Central memory CD8-positive, alpha-beta T cell (primary cell): ENCODE results near the gene KCNE2.

Source experiments
- ATAC-seq: fragments of 150-1000 bp; cut with Tn5 transposase; replicated peaks from 2 replicates; pipeline ENCODE4 v1.10.0; 2022; ENCODE audit warnings: mild to moderate bottlenecking, moderate FRiP score, moderate number of reproducible peaks; ENCODE audit not compliant: poor library complexity, severe bottlenecking; ENCODE audit errors: extremely low read depth
- DNase-seq, 2 donors: peaks; one replicate each; pipeline ENCODE4 v3.0.0; 2021; ENCODE audit warnings: low spot score in 2 of 2
- H3K27ac Mint-ChIP-seq: one replicate; pipeline ENCODE4 v1.8.0; 2022; ENCODE audit warnings: low read depth, mild to moderate bottlenecking, moderate library complexity, mixed read lengths
- H3K27me3 Mint-ChIP-seq: one replicate; pipeline ENCODE4 v1.8.0; 2022; ENCODE audit warnings: mixed read lengths
- H3K36me3 Mint-ChIP-seq: one replicate; pipeline ENCODE4 v1.8.0; 2022; ENCODE audit warnings: mild to moderate bottlenecking, moderate library complexity, mixed read lengths; ENCODE audit not compliant: insufficient read depth
- H3K4me1 Mint-ChIP-seq: one replicate; pipeline ENCODE4 v1.8.0; 2022; ENCODE audit warnings: mixed read lengths
- H3K4me3 Mint-ChIP-seq: one replicate; pipeline ENCODE4 v1.8.0; 2022; ENCODE audit warnings: mild to moderate bottlenecking, moderate library complexity, mixed read lengths
- H3K9me3 Mint-ChIP-seq: one replicate; pipeline ENCODE4 v1.8.0; 2022; ENCODE audit warnings: mixed read lengths

The KCNE2 gene

GRCh38 chr21:34342476-34342875, 21.3 kb upstream of the KCNE2 start:
- peaks cover 6% of the 10 kb centered on the region for H3K27me3 Mint-ChIP-seq
- H3K4me1 Mint-ChIP-seq: peaks cover 6% of the 10 kb centered on the region
- no peak overlapping the region for H3K27ac Mint-ChIP-seq
- ATAC-seq (no peak), DNase-seq (no peak)
- no peak overlapping the region for H3K4me3 Mint-ChIP-seq
- no peaks in the 10 kb centered on the region for H3K9me3 Mint-ChIP-seq
- no peaks in the 10 kb centered on the region for H3K36me3 Mint-ChIP-seq

GRCh38 chr21:34343347-34343746, 20.5 kb upstream of the KCNE2 start:
- Mint-ChIP-seq H3K27me3 (no peaks in the 10 kb centered on the region), H3K27ac (no peak overlapping the region), H3K36me3 (no peaks in the 10 kb centered on the region), H3K4me3 (no peak overlapping the region), H3K4me1 (peaks cover 10% of the 10 kb centered on the region), H3K9me3 (no peaks in the 10 kb centered on the region)
- DNase-seq (no peak), ATAC-seq (no peak)

GRCh38 chr21:34343838-34344381, 19.9 kb upstream of the KCNE2 start:
- Mint-ChIP-seq H3K9me3 (no peaks in the 10 kb centered on the region), H3K36me3 (no peaks in the 10 kb centered on the region), H3K27ac (no peak overlapping the region), H3K4me1 (peaks cover 10% of the 10 kb centered on the region), H3K27me3 (no peaks in the 10 kb centered on the region), H3K4me3 (no peak overlapping the region)
- ATAC-seq (no peak), DNase-seq (no peak)

- Mint-ChIP-seq H3K9me3 (no peaks in the 10 kb centered on the region), H3K27ac (no peak overlapping the region), H3K36me3 (no peaks in the 10 kb centered on the region), H3K27me3 (no peaks in the 10 kb centered on the region), H3K4me1 (peaks cover 10% of the 10 kb centered on the region), H3K4me3 (no peak overlapping the region)
- ATAC-seq: no peak
- DNase-seq: no peak
Observed at GRCh38 chr21:34344584-34344983, 19.2 kb upstream of the KCNE2 start.

GRCh38 chr21:34345091-34345871, 18.5 kb upstream of the KCNE2 start:
- Mint-ChIP-seq H3K9me3 (no peaks in the 10 kb centered on the region), H3K4me3 (no peak overlapping the region), H3K4me1 (peaks cover 9% of the 10 kb centered on the region), H3K36me3 (no peaks in the 10 kb centered on the region), H3K27ac (no peak overlapping the region), H3K27me3 (no peaks in the 10 kb centered on the region)
- ATAC-seq (no peak), DNase-seq (no peak)

GRCh38 chr21:34345892-34346291, 17.9 kb upstream of the KCNE2 start:
- Mint-ChIP-seq H3K9me3 (no peaks in the 10 kb centered on the region), H3K4me3 (no peak overlapping the region), H3K4me1 (peaks cover 4% of the 10 kb centered on the region), H3K27ac (no peak overlapping the region), H3K27me3 (no peaks in the 10 kb centered on the region), H3K36me3 (no peaks in the 10 kb centered on the region)
- DNase-seq: no peak
- no peak for ATAC-seq

GRCh38 chr21:34348890-34349519, 14.8 kb upstream of the KCNE2 start:
- Mint-ChIP-seq H3K27me3 (no peaks in the 10 kb centered on the region), H3K9me3 (no peaks in the 10 kb centered on the region), H3K4me3 (no peak overlapping the region), H3K4me1 (peaks cover 4% of the 10 kb centered on the region), H3K36me3 (no peaks in the 10 kb centered on the region), H3K27ac (no peak overlapping the region)
- DNase-seq (no peak), ATAC-seq (no peak)

- ATAC-seq (no peak), DNase-seq (no peak)
- no peaks in the 10 kb centered on the region for H3K36me3 Mint-ChIP-seq
- peaks cover 4% of the 10 kb centered on the region for H3K4me1 Mint-ChIP-seq
- no peaks in the 10 kb centered on the region for H3K9me3 Mint-ChIP-seq
- H3K27ac Mint-ChIP-seq: no peak overlapping the region
- peaks cover 23% of the 10 kb centered on the region for H3K27me3 Mint-ChIP-seq
- H3K4me3 Mint-ChIP-seq: no peak overlapping the region
Observed at GRCh38 chr21:34351786-34352241, 12.0 kb upstream of the KCNE2 start.

- H3K27ac Mint-ChIP-seq: no peak overlapping the region
- DNase-seq: no peak
- no peaks in the 10 kb centered on the region for H3K9me3 Mint-ChIP-seq
- no peak overlapping the region for H3K4me3 Mint-ChIP-seq
- peaks cover 27% of the 10 kb centered on the region for H3K27me3 Mint-ChIP-seq
- no peaks in the 10 kb centered on the region for H3K36me3 Mint-ChIP-seq
- ATAC-seq: no peak
- peaks cover 4% of the 10 kb centered on the region for H3K4me1 Mint-ChIP-seq
Observed at GRCh38 chr21:34352556-34352955, 11.2 kb upstream of the KCNE2 start.

- Mint-ChIP-seq H3K4me1 (no peaks in the 10 kb centered on the region), H3K4me3 (no peak overlapping the region), H3K9me3 (no peaks in the 10 kb centered on the region), H3K36me3 (no peaks in the 10 kb centered on the region), H3K27me3 (peaks cover 27% of the 10 kb centered on the region), H3K27ac (no peak overlapping the region)
- ATAC-seq: no peak
- DNase-seq: no peak
Observed at GRCh38 chr21:34353182-34353581, 10.6 kb upstream of the KCNE2 start.

GRCh38 chr21:34354836-34355235, 9.0 kb upstream of the KCNE2 start:
- no peak for ATAC-seq
- no peak overlapping the region for H3K27ac Mint-ChIP-seq
- no peaks in the 10 kb centered on the region for H3K36me3 Mint-ChIP-seq
- H3K4me1 Mint-ChIP-seq: no peaks in the 10 kb centered on the region
- DNase-seq: no peak
- no peak overlapping the region for H3K4me3 Mint-ChIP-seq
- peaks cover 35% of the 10 kb centered on the region for H3K27me3 Mint-ChIP-seq
- H3K9me3 Mint-ChIP-seq: no peaks in the 10 kb centered on the region

- no peak for DNase-seq
- H3K4me3 Mint-ChIP-seq: no peak overlapping the region
- no peaks in the 10 kb centered on the region for H3K9me3 Mint-ChIP-seq
- no peaks in the 10 kb centered on the region for H3K36me3 Mint-ChIP-seq
- ATAC-seq: no peak
- no peaks in the 10 kb centered on the region for H3K4me1 Mint-ChIP-seq
- no peak overlapping the region for H3K27ac Mint-ChIP-seq
- H3K27me3 Mint-ChIP-seq: peaks cover 38% of the 10 kb centered on the region
Observed at GRCh38 chr21:34355570-34355969, 8.2 kb upstream of the KCNE2 start.

GRCh38 chr21:34357889-34358288, 5.9 kb upstream of the KCNE2 start:
- Mint-ChIP-seq H3K36me3 (no peaks in the 10 kb centered on the region), H3K27ac (no peak overlapping the region), H3K27me3 (peaks cover 48% of the 10 kb centered on the region), H3K4me1 (peaks cover 11% of the 10 kb centered on the region), H3K9me3 (no peaks in the 10 kb centered on the region), H3K4me3 (no peak overlapping the region)
- DNase-seq: no peak
- no peak for ATAC-seq
